Neural progenitor cell (in vitro differentiated cells): ENCODE results near the gene GGT7. TPM values are rescaled to one million over a fixed set of nuclear protein-coding genes. Genes with fewer than 3 reads are reported as not detected.

Experiments
- DNase-seq: peaks from one replicate; pipeline ENCODE4 v3.0.0-alpha.2; 2016; ENCODE audit warnings: low spot score
- H2AFZ ChIP-seq: fragments of 200-600 bp; sonication (generic); replicated peaks from 2 replicates; pipeline ENCODE4 v1.6.1; 2016; ENCODE audit warnings: antibody characterized with exemption
- H3F3A ChIP-seq: fragments of 200-600 bp; sonication (generic); 2 replicates; pipeline ENCODE4 v1.6.1; 2016; ENCODE audit warnings: antibody characterized with exemption, low read depth
- H3K27ac ChIP-seq: fragments of 200-600 bp; sonication (generic); 2 replicates; pipeline ENCODE4 v1.5.1; 2016; ENCODE audit warnings: mild to moderate bottlenecking
- H3K27me3 ChIP-seq: fragments of 200-600 bp; sonication (generic); 2 replicates; pipeline ENCODE4 v1.6.1; 2016; ENCODE audit warnings: mild to moderate bottlenecking, moderate library complexity
- H3K36me3 ChIP-seq: fragments of 200-600 bp; sonication (generic); 2 replicates; pipeline ENCODE4 v1.5.1; 2016
- H3K4me1 ChIP-seq: fragments of 200-600 bp; sonication (generic); 2 replicates; pipeline ENCODE4 v1.6.1; 2016; ENCODE audit warnings: mixed run types
- H3K4me2 ChIP-seq: fragments of 200-600 bp; sonication (generic); 2 replicates; pipeline ENCODE4 v1.6.1; 2016
- H3K4me3 ChIP-seq: fragments of 200-600 bp; sonication (generic); 2 replicates; pipeline ENCODE4 v1.5.1; 2016
- H3K79me2 ChIP-seq: fragments of 200-600 bp; sonication (generic); 2 replicates; pipeline ENCODE4 v1.6.1; 2016; ENCODE audit warnings: low read depth
- H3K9ac ChIP-seq: fragments of 200-600 bp; sonication (generic); 2 replicates; pipeline ENCODE4 v1.6.1; 2016
- H3K9me3 ChIP-seq: fragments of 200-600 bp; sonication (generic); 2 replicates; pipeline ENCODE4 v1.5.1; 2016; ENCODE audit warnings: low read depth
- H4K20me1 ChIP-seq: fragments of 200-600 bp; sonication (generic); 2 replicates; pipeline ENCODE4 v1.6.1; 2016; ENCODE audit warnings: low read depth
- H3K27ac Mint-ChIP-seq: 3 replicates; pipeline ENCODE4 v1.8.0; 2021; ENCODE audit warnings: mixed read lengths
- H3K27me3 Mint-ChIP-seq: 2 replicates; pipeline ENCODE4 v1.8.0; 2022; ENCODE audit warnings: low read depth, mild to moderate bottlenecking, inconsistent platforms, moderate library complexity, mixed read lengths; ENCODE audit not compliant: insufficient read depth
- H3K36me3 Mint-ChIP-seq: 3 replicates; pipeline ENCODE4 v1.8.0; 2021; ENCODE audit warnings: mixed read lengths
- H3K4me1 Mint-ChIP-seq: 3 replicates; pipeline ENCODE4 v1.8.0; 2021; ENCODE audit warnings: mixed read lengths
- H3K4me3 Mint-ChIP-seq: 3 replicates; pipeline ENCODE4 v1.8.0; 2021; ENCODE audit warnings: mild to moderate bottlenecking, moderate library complexity, mixed read lengths
- H3K9me3 Mint-ChIP-seq: 3 replicates; pipeline ENCODE4 v1.8.0; 2020; ENCODE audit warnings: mixed read lengths
- EZH2 ChIP-seq: fragments of 200-600 bp; sonication (generic); IDR thresholded peaks from 2 replicates; pipeline ENCODE4 v1.6.1; 2017; ENCODE audit warnings: antibody characterized with exemption, mild to moderate bottlenecking, moderate library complexity
- EZH2phosphoT487 ChIP-seq: fragments of 200-600 bp; sonication (generic); IDR thresholded peaks from 2 replicates; pipeline ENCODE4 v1.6.1; 2017; ENCODE audit warnings: antibody characterized with exemption
- total RNA-seq: library from RNA; depleted of rRNA; stranded (reverse); fragments of >200 nt; gene quantifications from 2 replicates; pipeline ENCODE4 v1.2.3, GENCODE V29; 2015; ENCODE audit warnings: low replicate concordance
- TF ChIP-seq, protein P1 (sequence below): fragments of 200-600 bp; sonication (generic); IDR thresholded peaks from 2 replicates; pipeline ENCODE4 v1.5.1; 2017; ENCODE audit warnings: antibody characterized with exemption, mild to moderate bottlenecking

GGT7 gene
- total RNA-seq, 1 donor from 2014 or later = 9.1 TPM

GRCh38 chr20:34797012-34797995 is 75.4 kb downstream of the GGT7 start:
- Mint-ChIP-seq H3K27ac (no peak overlapping the region), H3K9me3 (peaks cover 25% of the 10 kb centered on the region), H3K27me3 (no peaks in the 10 kb centered on the region), H3K4me3 (no peak overlapping the region), H3K4me1 (no peaks in the 10 kb centered on the region), H3K36me3 (peaks cover 27% of the 10 kb centered on the region)
- H3K4me3 ChIP-seq = no peak overlapping the region
- H2AFZ ChIP-seq = no peak overlapping the region
- DNase-seq = no peak
- H4K20me1 ChIP-seq = peaks cover 33% of the 10 kb centered on the region
- no peak overlapping the region for H3K4me2 ChIP-seq
- H3F3A ChIP-seq = no peaks in the 10 kb centered on the region
- no peaks in the 10 kb centered on the region for H3K27me3 ChIP-seq
- H3K36me3 ChIP-seq = no peaks in the 10 kb centered on the region
- no peak overlapping the region for H3K9ac ChIP-seq
- H3K4me1 ChIP-seq = peaks cover 2% of the 10 kb centered on the region
- no peaks in the 10 kb centered on the region for H3K9me3 ChIP-seq
- no peak for TF ChIP-seq EZH2
- TF ChIP-seq EZH2phosphoT487 = no peak
- TF ChIP-seq, protein P1, sequence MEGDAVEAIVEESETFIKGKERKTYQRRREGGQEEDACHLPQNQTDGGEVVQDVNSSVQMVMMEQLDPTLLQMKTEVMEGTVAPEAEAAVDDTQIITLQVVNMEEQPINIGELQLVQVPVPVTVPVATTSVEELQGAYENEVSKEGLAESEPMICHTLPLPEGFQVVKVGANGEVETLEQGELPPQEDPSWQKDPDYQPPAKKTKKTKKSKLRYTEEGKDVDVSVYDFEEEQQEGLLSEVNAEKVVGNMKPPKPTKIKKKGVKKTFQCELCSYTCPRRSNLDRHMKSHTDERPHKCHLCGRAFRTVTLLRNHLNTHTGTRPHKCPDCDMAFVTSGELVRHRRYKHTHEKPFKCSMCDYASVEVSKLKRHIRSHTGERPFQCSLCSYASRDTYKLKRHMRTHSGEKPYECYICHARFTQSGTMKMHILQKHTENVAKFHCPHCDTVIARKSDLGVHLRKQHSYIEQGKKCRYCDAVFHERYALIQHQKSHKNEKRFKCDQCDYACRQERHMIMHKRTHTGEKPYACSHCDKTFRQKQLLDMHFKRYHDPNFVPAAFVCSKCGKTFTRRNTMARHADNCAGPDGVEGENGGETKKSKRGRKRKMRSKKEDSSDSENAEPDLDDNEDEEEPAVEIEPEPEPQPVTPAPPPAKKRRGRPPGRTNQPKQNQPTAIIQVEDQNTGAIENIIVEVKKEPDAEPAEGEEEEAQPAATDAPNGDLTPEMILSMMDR = no peak
- no peak overlapping the region for H3K27ac ChIP-seq
- peaks cover 80% of the 10 kb centered on the region for H3K79me2 ChIP-seq

Other genes starting within 250 kb of the GGT7 start
- gene PIGU, start 195.8 kb downstream of the GGT7 start, total RNA-seq = 35.6 and 40.1 TPM in 2 replicates
- 1.1 TPM in 2 replicates for gene TP53INP2, start 168.5 kb downstream of the GGT7 start, total RNA-seq
- 10.9 and 14.3 TPM in 2 replicates for gene NCOA6, start 47.2 kb downstream of the GGT7 start, total RNA-seq
- gene ACSS2, start 3.8 kb upstream of the GGT7 start, total RNA-seq = 25.0 and 30.8 TPM in 2 replicates
- 63.9 and 96.4 TPM in 2 replicates for gene GSS, start 83.0 kb upstream of the GGT7 start, total RNA-seq
- gene MYH7B, start 83.0 kb upstream of the GGT7 start, total RNA-seq = 0.03 TPM in 1 of 2 replicates, not detected in the other
- 73.0 and 96.4 TPM in 2 replicates for gene TRPC4AP, start 220.0 kb upstream of the GGT7 start, total RNA-seq